OCI-LY3 (cell line): Measurements from ENCODE around the gene KYAT1.
"Not testable (repeated sequence)": the region's sequence is repeated elsewhere in the genome, so short reads cannot be mapped to it uniquely, and the experiment has no call there.

Source experiments
- EZH2phosphoT487 ChIP-seq: fragments of 200-600 bp; shearing (Covaris generic); IDR thresholded peaks from 2 replicates; pipeline ENCODE4 v1.6.1; 2018; ENCODE audit warnings: antibody characterized with exemption, mixed run types, low read depth
- TF ChIP-seq, protein P1 (sequence below): fragments of 200-600, 300-600 bp; sonication (generic); IDR thresholded peaks from 2 replicates; pipeline ENCODE4 v1.5.1; 2014; ENCODE audit warnings: antibody characterized with exemption, low read length, low read depth

DNA sequence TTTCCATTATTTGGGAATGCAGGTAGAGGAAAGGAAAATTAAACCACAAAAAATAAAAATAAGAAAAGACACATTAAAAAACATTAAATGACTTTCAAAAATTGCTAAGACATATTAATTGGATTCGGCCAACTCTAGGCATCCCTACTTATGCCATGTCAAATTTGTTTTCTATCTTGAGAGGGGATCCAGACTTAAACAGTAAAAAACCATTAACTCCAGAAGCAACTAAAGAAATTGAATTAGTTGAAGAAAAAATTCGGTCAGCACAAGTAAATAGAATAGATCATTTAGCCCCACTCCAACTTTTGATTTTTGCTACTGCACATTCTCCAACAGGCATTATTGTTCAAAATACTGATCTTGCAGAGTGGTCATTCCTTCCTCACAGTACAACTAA, 29.1 kb downstream of the KYAT1 start:
- TF ChIP-seq, protein P1, sequence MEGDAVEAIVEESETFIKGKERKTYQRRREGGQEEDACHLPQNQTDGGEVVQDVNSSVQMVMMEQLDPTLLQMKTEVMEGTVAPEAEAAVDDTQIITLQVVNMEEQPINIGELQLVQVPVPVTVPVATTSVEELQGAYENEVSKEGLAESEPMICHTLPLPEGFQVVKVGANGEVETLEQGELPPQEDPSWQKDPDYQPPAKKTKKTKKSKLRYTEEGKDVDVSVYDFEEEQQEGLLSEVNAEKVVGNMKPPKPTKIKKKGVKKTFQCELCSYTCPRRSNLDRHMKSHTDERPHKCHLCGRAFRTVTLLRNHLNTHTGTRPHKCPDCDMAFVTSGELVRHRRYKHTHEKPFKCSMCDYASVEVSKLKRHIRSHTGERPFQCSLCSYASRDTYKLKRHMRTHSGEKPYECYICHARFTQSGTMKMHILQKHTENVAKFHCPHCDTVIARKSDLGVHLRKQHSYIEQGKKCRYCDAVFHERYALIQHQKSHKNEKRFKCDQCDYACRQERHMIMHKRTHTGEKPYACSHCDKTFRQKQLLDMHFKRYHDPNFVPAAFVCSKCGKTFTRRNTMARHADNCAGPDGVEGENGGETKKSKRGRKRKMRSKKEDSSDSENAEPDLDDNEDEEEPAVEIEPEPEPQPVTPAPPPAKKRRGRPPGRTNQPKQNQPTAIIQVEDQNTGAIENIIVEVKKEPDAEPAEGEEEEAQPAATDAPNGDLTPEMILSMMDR = not testable (repeated sequence)
- not testable (repeated sequence) for TF ChIP-seq EZH2phosphoT487
